ENCODE measurements around the gene CAPN12.

DNA sequence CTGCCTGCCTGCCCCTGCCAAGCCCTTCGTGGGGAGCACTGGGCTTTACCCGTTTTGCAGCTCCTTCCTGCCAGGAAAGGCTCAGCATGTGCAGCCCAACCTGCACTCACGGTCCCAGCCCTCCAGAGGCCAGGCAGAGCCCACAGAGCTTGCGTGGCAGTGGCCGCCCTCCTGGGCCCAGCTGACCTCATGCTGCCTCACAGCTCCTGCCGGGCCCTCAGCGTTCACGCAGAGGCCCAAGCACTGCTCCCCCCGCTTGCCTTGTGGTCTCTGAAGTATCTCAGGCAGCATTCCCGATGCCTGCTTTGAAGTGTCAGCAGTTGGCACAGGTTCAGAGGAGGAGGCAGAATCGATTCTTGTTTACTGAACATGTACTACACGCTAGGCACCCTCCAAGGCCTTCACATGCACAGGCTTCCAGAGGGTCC is 32.5 kb downstream of the CAPN12 start:
- TF ChIP-seq, protein P1, sequence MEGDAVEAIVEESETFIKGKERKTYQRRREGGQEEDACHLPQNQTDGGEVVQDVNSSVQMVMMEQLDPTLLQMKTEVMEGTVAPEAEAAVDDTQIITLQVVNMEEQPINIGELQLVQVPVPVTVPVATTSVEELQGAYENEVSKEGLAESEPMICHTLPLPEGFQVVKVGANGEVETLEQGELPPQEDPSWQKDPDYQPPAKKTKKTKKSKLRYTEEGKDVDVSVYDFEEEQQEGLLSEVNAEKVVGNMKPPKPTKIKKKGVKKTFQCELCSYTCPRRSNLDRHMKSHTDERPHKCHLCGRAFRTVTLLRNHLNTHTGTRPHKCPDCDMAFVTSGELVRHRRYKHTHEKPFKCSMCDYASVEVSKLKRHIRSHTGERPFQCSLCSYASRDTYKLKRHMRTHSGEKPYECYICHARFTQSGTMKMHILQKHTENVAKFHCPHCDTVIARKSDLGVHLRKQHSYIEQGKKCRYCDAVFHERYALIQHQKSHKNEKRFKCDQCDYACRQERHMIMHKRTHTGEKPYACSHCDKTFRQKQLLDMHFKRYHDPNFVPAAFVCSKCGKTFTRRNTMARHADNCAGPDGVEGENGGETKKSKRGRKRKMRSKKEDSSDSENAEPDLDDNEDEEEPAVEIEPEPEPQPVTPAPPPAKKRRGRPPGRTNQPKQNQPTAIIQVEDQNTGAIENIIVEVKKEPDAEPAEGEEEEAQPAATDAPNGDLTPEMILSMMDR (conservative IDR thresholded peaks at IDR 0.05; ENCODE audit: low read depth in 2 of 2) = no peak
- no peak for TF ChIP-seq REST (IDR thresholded peaks at IDR 0.05; ENCODE audit: unreplicated experiment)
- no peak for TF ChIP-seq JUNB (IDR thresholded peaks at IDR 0.05; ENCODE audit: unreplicated experiment)
- TF ChIP-seq EZH2phosphoT487 (IDR thresholded peaks at IDR 0.05; ENCODE audit: unreplicated experiment) = no peak
- no peak for TF ChIP-seq POLR2AphosphoS5 (IDR thresholded peaks at IDR 0.05; ENCODE audit: low read depth)
- no peak for TF ChIP-seq EZH2 (IDR thresholded peaks at IDR 0.05; ENCODE audit: low read depth, unreplicated experiment)
- TF ChIP-seq ZNF114 (CRISPR knock-in tag; IDR thresholded peaks at IDR 0.05) = no peak
